ENCODE results near the gene HSPA6. TPM values are rescaled to one million over a fixed set of nuclear protein-coding genes. Genes with fewer than 3 reads are reported as not detected.

HSPA6 gene
- total and polyA plus RNA-seq, 2 experiments from 2014 or later, result not detected

- Histone ChIP-seq H3K27ac (ENCODE audit: low read depth) (no peak overlapping the region), H3K9me2 (ENCODE audit: insufficient read depth) (no peaks in the 10 kb centered on the region), H4K20me1 (replicated peaks; ENCODE audit: insufficient read depth) (no peaks in the 10 kb centered on the region), H3K27me3 (ENCODE audit: insufficient read depth) (no peaks in the 10 kb centered on the region), H3K4me2 (no peak overlapping the region), H3F3A (replicated peaks; ENCODE audit: low read depth) (no peaks in the 10 kb centered on the region), H2AFZ (no peak overlapping the region), H3K4me1 (ENCODE audit: insufficient read depth) (0 out of 2 replicates have a peak, but pooled peaks cover 5% of the 10 kb centered on the region), H3K36me3 (ENCODE audit: insufficient read depth) (no peaks in the 10 kb centered on the region), H3K4me3 (no peak overlapping the region), H3K79me2 (replicated peaks; ENCODE audit: insufficient read depth) (no peaks in the 10 kb centered on the region)
- no peak overlapping the region for H3K27ac Mint-ChIP-seq
- ATAC-seq (no peak), DNase-seq (ENCODE audit: low spot score) (no peak)
- TF ChIP-seq EZH2 (IDR thresholded peaks at IDR 0.05; ENCODE audit: low read depth, unreplicated experiment) (no peak), POLR2AphosphoS5 (IDR thresholded peaks at IDR 0.05; ENCODE audit: low read depth) (no peak), JUNB (IDR thresholded peaks at IDR 0.05; ENCODE audit: unreplicated experiment) (no peak), STAT1 (IDR thresholded peaks at IDR 0.05; ENCODE audit: unreplicated experiment) (no peak), NANOG (IDR thresholded peaks at IDR 0.05; ENCODE audit: borderline replicate concordance) (no peak), CREB1 (CRISPR knock-in tag; IDR thresholded peaks at IDR 0.05; ENCODE audit: low read depth) (no peak), REST (IDR thresholded peaks at IDR 0.05; ENCODE audit: unreplicated experiment) (no peak)
- TF ChIP-seq, protein P1, sequence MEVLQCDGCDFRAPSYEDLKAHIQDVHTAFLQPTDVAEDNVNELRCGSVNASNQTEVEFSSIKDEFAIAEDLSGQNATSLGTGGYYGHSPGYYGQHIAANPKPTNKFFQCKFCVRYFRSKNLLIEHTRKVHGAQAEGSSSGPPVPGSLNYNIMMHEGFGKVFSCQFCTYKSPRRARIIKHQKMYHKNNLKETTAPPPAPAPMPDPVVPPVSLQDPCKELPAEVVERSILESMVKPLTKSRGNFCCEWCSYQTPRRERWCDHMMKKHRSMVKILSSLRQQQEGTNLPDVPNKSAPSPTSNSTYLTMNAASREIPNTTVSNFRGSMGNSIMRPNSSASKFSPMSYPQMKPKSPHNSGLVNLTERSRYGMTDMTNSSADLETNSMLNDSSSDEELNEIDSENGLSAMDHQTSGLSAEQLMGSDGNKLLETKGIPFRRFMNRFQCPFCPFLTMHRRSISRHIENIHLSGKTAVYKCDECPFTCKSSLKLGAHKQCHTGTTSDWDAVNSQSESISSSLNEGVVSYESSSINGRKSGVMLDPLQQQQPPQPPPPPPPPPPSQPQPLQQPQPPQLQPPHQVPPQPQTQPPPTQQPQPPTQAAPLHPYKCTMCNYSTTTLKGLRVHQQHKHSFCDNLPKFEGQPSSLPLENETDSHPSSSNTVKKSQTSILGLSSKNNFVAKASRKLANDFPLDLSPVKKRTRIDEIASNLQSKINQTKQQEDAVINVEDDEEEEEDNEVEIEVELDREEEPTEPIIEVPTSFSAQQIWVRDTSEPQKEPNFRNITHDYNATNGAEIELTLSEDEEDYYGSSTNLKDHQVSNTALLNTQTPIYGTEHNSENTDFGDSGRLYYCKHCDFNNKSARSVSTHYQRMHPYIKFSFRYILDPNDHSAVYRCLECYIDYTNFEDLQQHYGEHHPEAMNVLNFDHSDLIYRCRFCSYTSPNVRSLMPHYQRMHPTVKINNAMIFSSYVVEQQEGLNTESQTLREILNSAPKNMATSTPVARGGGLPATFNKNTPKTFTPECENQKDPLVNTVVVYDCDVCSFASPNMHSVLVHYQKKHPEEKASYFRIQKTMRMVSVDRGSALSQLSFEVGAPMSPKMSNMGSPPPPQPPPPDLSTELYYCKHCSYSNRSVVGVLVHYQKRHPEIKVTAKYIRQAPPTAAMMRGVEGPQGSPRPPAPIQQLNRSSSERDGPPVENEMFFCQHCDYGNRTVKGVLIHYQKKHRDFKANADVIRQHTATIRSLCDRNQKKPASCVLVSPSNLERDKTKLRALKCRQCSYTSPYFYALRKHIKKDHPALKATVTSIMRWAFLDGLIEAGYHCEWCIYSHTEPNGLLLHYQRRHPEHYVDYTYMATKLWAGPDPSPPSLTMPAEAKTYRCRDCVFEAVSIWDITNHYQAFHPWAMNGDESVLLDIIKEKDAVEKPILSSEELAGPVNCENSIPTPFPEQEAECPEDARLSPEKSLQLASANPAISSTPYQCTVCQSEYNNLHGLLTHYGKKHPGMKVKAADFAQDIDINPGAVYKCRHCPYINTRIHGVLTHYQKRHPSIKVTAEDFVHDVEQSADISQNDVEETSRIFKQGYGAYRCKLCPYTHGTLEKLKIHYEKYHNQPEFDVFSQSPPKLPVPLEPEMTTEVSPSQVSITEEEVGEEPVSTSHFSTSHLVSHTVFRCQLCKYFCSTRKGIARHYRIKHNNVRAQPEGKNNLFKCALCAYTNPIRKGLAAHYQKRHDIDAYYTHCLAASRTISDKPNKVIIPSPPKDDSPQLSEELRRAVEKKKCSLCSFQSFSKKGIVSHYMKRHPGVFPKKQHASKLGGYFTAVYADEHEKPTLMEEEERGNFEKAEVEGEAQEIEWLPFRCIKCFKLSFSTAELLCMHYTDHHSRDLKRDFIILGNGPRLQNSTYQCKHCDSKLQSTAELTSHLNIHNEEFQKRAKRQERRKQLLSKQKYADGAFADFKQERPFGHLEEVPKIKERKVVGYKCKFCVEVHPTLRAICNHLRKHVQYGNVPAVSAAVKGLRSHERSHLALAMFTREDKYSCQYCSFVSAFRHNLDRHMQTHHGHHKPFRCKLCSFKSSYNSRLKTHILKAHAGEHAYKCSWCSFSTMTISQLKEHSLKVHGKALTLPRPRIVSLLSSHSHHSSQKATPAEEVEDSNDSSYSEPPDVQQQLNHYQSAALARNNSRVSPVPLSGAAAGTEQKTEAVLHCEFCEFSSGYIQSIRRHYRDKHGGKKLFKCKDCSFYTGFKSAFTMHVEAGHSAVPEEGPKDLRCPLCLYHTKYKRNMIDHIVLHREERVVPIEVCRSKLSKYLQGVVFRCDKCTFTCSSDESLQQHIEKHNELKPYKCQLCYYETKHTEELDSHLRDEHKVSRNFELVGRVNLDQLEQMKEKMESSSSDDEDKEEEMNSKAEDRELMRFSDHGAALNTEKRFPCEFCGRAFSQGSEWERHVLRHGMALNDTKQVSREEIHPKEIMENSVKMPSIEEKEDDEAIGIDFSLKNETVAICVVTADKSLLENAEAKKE (CRISPR knock-in tag; IDR thresholded peaks at IDR 0.05), result no peak
- TF ChIP-seq, protein P2, sequence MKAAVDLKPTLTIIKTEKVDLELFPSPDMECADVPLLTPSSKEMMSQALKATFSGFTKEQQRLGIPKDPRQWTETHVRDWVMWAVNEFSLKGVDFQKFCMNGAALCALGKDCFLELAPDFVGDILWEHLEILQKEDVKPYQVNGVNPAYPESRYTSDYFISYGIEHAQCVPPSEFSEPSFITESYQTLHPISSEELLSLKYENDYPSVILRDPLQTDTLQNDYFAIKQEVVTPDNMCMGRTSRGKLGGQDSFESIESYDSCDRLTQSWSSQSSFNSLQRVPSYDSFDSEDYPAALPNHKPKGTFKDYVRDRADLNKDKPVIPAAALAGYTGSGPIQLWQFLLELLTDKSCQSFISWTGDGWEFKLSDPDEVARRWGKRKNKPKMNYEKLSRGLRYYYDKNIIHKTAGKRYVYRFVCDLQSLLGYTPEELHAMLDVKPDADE (IDR thresholded peaks at IDR 0.05), result no peak
- H3K9me3 Mint-ChIP-seq, result peaks cover 17% of the 10 kb centered on the region
- peaks cover 3% of the 10 kb centered on the region; the same call in 2 of the 3 replicates for H3K36me3 Mint-ChIP-seq (ENCODE audit: low read depth)
- H3K4me3 Mint-ChIP-seq, result no peak overlapping the region
- peaks cover 10% of the 10 kb centered on the region for H3K27me3 Mint-ChIP-seq (ENCODE audit: insufficient read depth, low read depth, poor library complexity)
- H3K4me1 Mint-ChIP-seq, result no peaks in the 10 kb centered on the region; the same call in 2 of the 3 replicates
These were observed 41.7 kb upstream of the HSPA6 start for GRCh38 chr1:161482610-161483009.

Measured in GM23338 (cell line).